ENCODE measurements around the gene SRPK1. TPM values are rescaled to one million over a fixed set of nuclear protein-coding genes. Genes with fewer than 3 reads are reported as not detected.

The SRPK1 gene
- total and polyA plus RNA-seq, 2 of the 13 experiments (the other 11 are each of a cell fraction or from before 2014, with no cell fraction given), result 56.4 to 142 TPM

DNA sequence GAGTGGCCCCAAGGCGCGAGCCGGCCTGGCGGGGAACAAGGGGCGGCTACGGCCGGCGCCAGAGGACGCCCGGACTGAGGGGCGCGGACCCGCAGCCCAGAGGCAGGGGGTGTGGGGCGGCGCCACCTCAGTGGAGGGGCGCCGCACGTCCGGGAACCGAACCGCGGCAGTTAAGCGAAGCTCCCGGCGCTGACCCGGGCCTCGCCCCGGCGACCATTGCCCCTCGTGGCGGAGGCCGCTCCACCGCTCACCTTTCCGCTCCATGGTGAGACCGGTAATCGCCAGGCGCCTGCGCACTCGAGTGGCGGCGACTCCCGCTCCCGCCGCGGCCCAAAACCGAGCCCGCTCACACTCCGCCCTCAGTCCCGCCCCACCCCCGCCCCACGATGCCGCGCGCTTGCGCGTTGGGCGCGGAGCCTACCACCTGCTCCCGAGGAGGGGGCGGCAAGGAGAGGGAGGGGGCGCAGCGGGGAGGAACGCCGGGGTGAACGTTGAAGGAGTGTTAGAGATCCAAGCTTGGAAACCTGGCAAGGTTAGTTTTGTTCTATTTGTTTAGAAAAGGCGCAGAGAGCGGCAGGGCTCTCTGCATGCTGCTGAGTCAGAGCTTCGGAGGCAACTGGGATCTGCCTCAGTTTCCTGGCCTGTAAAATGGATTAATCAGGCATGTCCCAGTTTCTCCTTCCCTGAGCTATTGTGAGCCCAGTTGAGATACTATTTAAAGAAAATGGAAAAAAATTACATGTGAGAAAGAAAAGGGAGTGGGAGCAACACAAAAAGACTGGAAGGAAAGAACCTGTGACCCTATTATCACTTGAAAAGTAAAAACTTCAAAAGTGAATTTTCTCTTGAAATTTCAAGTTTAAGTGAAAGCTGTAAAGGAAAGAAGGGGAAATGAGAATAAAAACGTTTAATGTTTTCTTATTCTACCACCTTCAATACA, at the start of gene SRPK1 (continued):
- no peak for TF ChIP-seq ZNF660 (CRISPR knock-in tag; IDR thresholded peaks at IDR 0.05; ENCODE audit: borderline replicate concordance, low read depth)
- TF ChIP-seq KDM4B (CRISPR knock-in tag; IDR thresholded peaks at IDR 0.05), result 0 out of 2 replicates have a peak, but pooled peaks have one; percentile 63
- TF ChIP-seq ZNF749 (CRISPR knock-in tag; IDR thresholded peaks at IDR 0.05; ENCODE audit: borderline replicate concordance), result peak; percentile 94
- no peak for TF ChIP-seq ZNF841 (CRISPR knock-in tag; IDR thresholded peaks at IDR 0.05; ENCODE audit: borderline replicate concordance)
- TF ChIP-seq IKZF4 (CRISPR knock-in tag; IDR thresholded peaks at IDR 0.05; ENCODE audit: borderline replicate concordance, low read depth, not compliant biosample characterization), result peak; percentile 47
- TF ChIP-seq ZNF788 (CRISPR knock-in tag; IDR thresholded peaks at IDR 0.05; ENCODE audit: borderline replicate concordance), result peak; percentile 90
- no peak; the same call in none of the 2 replicates for TF ChIP-seq ZMYM2 (CRISPR knock-in tag; IDR thresholded peaks at IDR 0.05)
- TF ChIP-seq ZNF44 (CRISPR knock-in tag; IDR thresholded peaks at IDR 0.05), result peak; percentile 86
- peak; percentile 75; the same call in 1 of the 2 replicates for TF ChIP-seq ZNF430 (CRISPR knock-in tag; IDR thresholded peaks at IDR 0.05)
- TF ChIP-seq, protein P1, sequence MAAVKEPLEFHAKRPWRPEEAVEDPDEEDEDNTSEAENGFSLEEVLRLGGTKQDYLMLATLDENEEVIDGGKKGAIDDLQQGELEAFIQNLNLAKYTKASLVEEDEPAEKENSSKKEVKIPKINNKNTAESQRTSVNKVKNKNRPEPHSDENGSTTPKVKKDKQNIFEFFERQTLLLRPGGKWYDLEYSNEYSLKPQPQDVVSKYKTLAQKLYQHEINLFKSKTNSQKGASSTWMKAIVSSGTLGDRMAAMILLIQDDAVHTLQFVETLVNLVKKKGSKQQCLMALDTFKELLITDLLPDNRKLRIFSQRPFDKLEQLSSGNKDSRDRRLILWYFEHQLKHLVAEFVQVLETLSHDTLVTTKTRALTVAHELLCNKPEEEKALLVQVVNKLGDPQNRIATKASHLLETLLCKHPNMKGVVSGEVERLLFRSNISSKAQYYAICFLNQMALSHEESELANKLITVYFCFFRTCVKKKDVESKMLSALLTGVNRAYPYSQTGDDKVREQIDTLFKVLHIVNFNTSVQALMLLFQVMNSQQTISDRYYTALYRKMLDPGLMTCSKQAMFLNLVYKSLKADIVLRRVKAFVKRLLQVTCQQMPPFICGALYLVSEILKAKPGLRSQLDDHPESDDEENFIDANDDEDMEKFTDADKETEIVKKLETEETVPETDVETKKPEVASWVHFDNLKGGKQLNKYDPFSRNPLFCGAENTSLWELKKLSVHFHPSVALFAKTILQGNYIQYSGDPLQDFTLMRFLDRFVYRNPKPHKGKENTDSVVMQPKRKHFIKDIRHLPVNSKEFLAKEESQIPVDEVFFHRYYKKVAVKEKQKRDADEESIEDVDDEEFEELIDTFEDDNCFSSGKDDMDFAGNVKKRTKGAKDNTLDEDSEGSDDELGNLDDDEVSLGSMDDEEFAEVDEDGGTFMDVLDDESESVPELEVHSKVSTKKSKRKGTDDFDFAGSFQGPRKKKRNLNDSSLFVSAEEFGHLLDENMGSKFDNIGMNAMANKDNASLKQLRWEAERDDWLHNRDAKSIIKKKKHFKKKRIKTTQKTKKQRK (IDR thresholded peaks at IDR 0.05; ENCODE audit: low read length), result no peak
- TF ChIP-seq TFDP2 (CRISPR knock-in tag; IDR thresholded peaks at IDR 0.05), result peak; percentile 95
- peak; percentile 38; the same call in 1 of the 2 replicates for TF ChIP-seq GPN1 (CRISPR knock-in tag; IDR thresholded peaks at IDR 0.05; ENCODE audit: borderline replicate concordance)
- TF ChIP-seq, protein P2, sequence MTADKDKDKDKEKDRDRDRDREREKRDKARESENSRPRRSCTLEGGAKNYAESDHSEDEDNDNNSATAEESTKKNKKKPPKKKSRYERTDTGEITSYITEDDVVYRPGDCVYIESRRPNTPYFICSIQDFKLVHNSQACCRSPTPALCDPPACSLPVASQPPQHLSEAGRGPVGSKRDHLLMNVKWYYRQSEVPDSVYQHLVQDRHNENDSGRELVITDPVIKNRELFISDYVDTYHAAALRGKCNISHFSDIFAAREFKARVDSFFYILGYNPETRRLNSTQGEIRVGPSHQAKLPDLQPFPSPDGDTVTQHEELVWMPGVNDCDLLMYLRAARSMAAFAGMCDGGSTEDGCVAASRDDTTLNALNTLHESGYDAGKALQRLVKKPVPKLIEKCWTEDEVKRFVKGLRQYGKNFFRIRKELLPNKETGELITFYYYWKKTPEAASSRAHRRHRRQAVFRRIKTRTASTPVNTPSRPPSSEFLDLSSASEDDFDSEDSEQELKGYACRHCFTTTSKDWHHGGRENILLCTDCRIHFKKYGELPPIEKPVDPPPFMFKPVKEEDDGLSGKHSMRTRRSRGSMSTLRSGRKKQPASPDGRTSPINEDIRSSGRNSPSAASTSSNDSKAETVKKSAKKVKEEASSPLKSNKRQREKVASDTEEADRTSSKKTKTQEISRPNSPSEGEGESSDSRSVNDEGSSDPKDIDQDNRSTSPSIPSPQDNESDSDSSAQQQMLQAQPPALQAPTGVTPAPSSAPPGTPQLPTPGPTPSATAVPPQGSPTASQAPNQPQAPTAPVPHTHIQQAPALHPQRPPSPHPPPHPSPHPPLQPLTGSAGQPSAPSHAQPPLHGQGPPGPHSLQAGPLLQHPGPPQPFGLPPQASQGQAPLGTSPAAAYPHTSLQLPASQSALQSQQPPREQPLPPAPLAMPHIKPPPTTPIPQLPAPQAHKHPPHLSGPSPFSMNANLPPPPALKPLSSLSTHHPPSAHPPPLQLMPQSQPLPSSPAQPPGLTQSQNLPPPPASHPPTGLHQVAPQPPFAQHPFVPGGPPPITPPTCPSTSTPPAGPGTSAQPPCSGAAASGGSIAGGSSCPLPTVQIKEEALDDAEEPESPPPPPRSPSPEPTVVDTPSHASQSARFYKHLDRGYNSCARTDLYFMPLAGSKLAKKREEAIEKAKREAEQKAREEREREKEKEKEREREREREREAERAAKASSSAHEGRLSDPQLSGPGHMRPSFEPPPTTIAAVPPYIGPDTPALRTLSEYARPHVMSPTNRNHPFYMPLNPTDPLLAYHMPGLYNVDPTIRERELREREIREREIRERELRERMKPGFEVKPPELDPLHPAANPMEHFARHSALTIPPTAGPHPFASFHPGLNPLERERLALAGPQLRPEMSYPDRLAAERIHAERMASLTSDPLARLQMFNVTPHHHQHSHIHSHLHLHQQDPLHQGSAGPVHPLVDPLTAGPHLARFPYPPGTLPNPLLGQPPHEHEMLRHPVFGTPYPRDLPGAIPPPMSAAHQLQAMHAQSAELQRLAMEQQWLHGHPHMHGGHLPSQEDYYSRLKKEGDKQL (CRISPR knock-in tag; IDR thresholded peaks at IDR 0.05; ENCODE audit: low read depth), result no peak
- TF ChIP-seq, protein P3, sequence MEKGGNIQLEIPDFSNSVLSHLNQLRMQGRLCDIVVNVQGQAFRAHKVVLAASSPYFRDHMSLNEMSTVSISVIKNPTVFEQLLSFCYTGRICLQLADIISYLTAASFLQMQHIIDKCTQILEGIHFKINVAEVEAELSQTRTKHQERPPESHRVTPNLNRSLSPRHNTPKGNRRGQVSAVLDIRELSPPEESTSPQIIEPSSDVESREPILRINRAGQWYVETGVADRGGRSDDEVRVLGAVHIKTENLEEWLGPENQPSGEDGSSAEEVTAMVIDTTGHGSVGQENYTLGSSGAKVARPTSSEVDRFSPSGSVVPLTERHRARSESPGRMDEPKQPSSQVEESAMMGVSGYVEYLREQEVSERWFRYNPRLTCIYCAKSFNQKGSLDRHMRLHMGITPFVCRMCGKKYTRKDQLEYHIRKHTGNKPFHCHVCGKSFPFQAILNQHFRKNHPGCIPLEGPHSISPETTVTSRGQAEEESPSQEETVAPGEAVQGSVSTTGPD (CRISPR knock-in tag; IDR thresholded peaks at IDR 0.05), result peak; percentile 19; the same call in 1 of the 2 replicates
- no peak for TF ChIP-seq ATF1 (CRISPR knock-in tag; IDR thresholded peaks at IDR 0.05)
- TF ChIP-seq REL (CRISPR knock-in tag; conservative IDR thresholded peaks at IDR 0.05), result no peak

All from HepG2 (cell line).